ENCODE measurements around the gene RGS2.

RGS2 gene

DNA sequence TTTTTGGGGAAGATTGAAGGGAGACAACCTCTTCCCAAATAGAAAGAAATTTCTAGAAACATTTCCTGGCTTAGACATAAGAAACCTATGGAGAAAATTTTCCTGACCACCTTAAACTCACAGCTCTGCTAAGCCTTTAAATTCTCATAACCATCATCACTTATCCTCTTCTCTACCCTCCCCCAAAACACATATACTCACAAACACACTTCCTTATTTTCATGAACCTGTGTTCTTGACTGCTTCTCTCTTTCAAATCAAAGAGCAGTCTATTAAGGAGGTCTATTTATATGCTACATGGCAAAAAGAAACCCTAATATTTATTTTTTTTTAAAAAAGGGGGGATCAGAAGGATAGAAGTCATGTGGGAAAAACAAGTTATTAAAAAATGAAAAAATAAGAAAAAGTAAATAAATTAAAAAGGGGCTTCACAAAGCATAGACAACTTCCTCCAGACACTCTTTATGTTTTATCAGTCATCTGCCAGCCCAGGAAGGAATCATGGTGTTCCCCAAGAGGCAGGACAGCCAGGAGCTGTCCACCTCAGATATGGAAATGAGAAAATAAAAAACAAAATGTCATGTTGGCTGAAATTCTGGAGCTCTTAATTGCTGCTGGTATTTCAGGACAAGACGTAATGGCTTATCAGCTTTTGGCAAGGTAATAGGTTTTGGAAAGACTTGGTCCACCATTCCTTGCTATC is 12.8 kb upstream of the RGS2 start:
- no peak for DNase-seq (ENCODE audit: low read depth in 2 of 2)

DNA sequence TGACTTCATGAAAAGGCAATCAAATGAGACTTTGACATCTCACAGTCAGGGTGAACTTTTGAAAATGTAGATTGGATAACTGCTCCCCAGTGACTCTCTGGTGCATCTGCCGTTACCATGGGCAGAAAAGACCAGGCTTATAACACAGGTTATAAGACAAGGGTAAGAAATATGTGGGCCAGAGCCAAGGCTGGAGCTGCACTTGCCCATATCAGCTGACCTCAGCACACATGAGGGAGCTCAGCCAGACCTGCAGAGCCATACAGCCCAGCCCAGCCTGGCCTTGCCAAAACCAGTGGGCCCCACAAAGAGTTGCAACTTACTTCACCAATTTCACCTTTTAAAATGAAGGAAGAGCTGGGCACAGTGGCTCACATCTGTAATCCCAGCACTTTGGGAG is 11.7 kb upstream of the RGS2 start:
- DNase-seq (ENCODE audit: low read depth in 2 of 2): no peak

DNA sequence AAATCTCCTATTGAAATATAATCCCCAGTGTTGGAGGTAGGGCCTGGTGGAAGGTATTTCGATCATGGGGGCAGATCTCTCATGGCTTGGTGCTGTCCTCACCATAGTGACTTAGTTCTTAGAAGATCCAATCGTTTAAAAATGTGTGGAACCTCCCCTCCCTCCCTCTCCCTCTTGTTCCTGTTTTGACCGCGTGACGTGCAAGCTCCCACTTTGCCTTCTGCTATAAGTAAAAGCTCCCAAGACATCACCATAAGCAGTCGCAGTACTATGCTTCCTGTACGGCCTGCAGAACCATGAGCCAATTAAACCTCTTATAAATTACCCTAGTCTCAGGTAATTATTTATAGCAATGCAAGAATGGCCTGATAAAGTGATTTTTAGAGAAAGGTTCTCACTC is 10.9 kb upstream of the RGS2 start:
- DNase-seq (ENCODE audit: low read depth in 2 of 2): no peak

DNA sequence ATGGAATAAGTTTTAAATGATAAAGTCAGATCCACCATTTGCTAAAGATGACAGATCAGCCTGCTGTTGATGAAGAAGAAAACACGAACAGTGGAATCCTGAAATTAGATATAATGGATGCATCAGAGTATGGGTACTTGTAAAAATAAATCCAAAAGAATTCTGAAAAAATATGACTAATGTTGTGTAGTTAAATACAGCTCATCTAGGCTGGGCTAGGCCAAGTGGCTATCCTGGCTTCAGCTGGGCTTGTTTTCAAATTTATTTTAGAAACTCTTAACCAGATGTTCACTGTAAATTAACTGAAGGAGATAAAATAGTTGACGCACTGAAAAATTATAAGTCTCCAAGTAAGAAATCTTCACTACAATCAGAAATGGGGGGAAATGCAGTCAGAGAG is 7.4 kb upstream of the RGS2 start:
- no peak for DNase-seq (ENCODE audit: low read depth in 2 of 2)

DNA sequence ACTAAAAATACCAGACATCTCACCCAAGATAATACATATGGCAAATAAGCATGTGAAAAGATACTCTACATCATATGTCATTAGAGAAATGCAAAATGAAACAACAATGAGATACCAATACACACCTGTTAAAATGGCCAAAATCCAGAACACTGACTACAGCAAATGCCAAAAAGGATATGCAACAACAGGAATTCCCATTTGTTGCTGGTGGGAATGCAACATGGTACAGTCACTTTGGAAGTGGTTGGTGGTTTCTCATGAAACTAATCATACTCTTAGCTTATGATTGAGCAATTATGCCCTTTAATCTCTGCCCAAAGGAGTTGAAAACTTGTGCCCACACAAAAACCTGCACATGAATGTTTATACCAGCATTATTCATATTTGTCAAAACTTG is 6.4 kb upstream of the RGS2 start:
- no peak for DNase-seq (ENCODE audit: low read depth in 2 of 2)

DNA sequence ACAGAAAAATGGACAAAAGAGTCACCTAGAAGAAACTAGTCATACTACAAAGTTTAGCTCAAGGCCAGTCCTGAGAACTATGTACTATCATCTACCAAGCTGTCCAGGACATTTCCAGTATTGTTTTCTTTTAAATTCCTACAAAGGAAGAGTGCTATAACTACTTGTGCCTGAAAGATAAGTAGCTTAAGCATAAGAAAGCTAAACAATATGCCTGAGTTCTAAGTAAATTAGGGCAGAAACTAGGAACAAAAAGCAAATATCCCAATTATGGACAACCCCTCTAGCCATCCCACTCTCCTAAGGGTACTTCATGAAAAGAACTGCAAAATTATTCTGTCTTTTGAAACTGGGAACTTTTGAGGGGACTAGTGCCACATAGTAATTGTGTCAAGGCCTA is 5.3 kb upstream of the RGS2 start:
- DNase-seq (ENCODE audit: low read depth in 2 of 2): no peak

DNA sequence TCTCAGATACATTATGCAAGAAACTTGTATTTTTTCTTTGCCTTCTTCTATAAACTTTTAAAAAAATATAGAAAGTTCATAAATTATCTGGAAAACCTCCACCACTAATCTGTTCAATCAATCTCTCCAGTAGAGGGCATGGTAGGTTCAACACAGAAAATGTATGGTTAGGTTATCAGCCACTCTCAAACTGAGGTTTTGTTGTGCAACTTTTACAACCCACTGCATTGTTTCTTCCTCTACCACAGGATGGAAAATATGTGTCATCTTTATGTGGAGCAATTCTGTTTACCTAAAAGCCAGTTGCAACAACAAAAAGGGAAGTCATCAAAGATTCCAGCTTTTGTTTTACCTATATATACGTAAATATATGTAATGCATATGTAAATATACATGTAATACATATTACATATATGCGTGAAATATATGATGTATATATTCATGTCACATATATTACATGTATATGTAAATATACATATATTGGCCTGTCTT is 3.0 kb upstream of the RGS2 start:
- DNase-seq (ENCODE audit: low read depth in 2 of 2): peak; percentile 79

DNA sequence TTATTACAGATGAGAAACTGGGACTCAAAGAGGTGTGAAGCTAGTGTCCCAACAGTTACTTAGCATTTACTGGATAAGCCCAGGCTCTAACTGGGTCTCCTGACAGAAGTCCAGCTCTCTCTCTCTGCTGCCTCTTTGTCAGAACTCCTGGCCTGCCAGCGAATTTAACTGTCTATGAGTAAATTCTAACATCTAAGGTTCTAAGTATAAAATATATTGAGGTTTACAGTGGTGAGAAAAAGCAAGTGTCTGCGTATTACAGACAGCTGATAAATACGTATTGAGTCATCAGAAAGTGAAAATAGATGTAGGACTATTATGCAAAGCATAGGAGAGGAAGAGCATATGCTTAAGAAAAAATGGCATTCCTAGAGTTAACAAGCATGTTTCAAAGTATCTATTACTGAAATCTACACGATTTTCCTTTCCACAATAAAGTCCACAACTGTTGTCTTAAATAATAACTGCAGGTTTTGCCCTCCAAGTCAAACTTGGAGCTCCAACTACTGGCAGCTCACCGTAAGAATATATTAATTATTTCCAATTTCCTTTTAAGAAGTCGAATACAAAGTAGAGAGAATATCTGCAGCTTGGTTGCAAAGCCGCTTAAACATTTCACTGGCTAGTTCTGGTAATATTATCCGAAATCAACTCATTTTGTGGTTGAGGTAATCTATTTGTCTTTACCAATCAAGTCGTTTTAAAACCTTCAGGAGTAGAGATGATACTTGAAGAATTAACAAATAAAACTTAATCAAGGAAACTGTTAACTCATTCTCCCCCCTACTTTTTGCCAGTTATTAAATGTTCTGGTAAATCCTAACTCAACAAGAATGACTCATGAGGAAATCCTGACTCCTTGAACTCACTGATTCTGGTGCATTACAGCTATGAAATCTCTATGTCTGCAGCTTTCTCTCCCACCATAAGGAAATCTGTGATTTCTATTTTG is 1.4 kb upstream of the RGS2 start:
- no peak for DNase-seq (ENCODE audit: low read depth in 2 of 2)

DNA sequence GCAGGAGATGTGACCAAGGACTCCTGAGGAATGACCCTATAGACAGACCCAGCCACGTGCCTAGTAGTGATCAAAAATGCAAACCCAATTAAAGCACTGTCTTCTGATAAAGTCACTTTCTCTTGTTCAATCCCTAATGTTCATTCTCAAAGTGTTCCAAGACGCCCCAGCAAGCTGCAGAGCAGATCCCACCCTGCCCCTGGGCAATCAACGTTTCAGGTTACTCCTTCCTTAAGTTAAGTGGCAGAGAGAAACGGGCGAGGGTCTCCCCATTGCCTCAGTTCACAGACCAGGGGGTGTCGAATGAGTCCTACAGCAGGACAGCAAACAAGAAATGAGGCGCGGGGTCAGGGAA is 699 bp upstream of the RGS2 start:
- no peak for DNase-seq (ENCODE audit: low read depth in 2 of 2)

DNA sequence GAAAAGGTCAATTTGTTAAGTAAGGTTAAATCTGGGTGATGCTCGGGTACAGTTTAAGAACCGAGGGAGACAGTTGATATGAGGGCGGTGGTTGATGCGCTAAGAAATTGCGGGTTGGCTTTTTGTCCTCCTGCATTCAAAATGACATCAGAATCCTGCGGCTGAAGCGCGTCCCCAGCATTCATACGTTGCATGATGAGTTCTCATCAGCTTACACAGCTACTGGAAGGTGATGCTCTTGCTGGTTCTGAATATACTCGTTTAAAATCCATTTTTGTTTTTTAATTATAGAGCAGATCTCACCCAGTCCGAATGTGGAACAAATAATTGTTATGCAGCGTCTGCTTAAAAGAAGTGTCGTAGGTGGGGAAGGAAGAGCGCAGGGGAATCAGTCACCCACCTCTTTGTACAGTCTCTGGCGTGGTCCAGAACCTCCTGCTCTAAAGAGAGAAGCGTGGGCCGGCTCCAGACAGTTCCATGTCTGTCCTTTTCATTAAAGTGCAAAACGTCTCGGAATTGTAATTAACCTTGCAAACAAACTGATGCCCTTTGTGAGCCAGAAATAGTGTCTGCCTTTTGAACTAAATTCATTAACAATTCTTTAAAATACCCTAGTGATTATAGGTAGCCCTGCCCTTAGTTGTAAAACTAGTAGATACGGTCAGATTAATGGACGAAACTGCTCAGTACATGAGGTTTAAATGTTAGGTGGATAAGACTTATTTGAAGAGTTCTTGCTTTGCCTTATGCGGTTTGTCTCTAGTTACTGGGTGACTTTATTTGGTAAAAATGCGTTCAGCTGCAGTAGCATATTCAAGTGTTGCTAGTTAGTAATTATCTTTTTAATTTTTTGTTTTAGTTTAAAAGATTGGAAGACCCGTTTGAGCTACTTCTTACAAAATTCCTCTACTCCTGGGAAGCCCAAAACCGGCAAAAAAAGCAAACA is 741 bp downstream of the RGS2 start:
- no peak for DNase-seq (ENCODE audit: low read depth in 2 of 2)

DNA sequence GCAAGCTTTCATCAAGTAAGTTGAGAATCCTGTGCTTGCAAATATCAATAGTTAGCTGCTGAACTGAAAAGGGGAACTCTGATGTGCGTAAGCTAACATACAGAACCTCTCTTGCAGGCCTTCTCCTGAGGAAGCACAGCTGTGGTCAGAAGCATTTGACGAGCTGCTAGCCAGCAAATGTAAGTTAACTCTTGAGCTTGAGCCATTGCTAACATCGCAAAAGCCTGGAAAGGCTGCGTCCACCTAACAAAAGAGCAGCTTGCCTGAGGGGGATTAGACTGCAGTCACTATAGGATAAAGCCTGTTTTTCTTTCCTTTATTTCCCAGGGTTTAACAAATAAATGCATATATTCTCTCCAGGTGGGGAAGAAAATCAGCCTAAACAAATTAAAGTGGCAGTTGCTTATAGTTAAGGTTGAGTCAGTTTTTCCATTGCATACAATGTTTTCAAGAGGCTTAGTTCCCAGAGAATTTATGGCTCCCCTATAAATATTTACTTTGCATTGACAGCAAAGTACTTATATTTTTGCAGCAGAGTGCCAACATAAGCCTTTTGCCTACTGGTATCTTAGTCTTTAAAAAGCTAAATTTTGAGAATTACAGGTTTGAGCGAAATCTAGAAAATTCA is 1.5 kb downstream of the RGS2 start:
- DNase-seq (ENCODE audit: low read depth in 2 of 2): no peak

DNA sequence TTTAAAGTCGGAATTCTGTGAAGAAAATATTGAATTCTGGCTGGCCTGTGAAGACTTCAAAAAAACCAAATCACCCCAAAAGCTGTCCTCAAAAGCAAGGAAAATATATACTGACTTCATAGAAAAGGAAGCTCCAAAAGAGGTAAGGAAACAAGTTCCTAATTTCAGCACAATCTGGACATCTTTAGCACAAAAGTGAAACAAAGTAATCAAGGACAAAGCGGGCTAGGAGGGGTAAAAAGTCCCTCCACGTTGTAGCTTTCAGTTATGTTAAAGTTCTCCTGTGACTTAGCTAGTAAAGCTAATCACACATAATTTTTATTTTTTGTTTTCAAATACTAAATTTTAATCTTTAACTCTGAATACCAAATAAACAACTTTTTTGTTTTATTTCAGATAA is 2.2 kb downstream of the RGS2 start:
- no peak for DNase-seq (ENCODE audit: low read depth in 2 of 2)

DNA sequence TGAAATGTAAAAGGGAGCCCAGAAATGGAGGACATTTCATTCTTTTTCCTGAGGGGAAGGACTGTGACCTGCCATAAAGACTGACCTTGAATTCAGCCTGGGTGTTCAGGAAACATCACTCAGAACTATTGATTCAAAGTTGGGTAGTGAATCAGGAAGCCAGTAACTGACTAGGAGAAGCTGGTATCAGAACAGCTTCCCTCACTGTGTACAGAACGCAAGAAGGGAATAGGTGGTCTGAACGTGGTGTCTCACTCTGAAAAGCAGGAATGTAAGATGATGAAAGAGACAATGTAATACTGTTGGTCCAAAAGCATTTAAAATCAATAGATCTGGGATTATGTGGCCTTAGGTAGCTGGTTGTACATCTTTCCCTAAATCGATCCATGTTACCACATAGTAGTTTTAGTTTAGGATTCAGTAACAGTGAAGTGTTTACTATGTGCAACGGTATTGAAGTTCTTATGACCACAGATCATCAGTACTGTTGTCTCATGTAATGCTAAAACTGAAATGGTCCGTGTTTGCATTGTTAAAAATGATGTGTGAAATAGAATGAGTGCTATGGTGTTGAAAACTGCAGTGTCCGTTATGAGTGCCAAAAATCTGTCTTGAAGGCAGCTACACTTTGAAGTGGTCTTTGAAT is 2.9 kb downstream of the RGS2 start:
- no peak for DNase-seq (ENCODE audit: low read depth in 2 of 2)

DNA sequence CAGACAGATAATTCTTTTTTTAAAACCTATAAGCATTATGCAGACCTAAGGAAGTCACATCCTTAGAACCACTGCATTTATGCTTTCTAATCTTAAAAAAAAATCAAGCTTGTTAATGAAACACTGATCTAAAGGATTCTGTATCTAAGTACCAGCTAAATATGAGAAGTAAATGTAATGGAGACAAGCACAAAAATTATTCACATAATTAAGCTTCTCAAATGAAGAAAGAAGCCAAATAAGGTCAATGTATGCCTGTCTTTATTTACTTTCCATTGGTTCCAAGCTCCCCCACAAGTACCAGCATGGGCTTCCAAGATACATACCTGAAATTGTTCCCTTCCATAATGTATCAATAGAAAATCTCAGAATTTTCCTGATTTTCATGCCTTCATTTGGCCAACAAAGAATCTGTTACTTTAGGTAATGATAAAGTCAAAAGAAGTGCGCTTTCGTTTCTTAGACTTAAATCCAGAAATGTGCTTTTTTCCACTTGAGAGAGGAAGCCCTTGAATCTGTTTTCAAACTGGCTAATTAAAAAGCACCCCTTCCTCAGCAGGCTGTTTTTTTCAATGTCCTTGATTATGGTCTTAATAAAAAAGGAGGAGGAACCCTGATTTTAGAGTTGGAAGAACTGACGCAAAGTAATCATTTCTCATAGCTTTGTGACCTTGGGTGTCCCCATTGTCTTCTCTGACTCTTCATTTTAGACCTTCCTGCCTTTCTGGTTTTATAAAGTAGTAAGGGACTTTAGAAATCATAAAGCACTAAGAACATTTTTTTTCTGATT is 3.8 kb downstream of the RGS2 start:
- no peak for DNase-seq (ENCODE audit: low read depth in 2 of 2)

DNA sequence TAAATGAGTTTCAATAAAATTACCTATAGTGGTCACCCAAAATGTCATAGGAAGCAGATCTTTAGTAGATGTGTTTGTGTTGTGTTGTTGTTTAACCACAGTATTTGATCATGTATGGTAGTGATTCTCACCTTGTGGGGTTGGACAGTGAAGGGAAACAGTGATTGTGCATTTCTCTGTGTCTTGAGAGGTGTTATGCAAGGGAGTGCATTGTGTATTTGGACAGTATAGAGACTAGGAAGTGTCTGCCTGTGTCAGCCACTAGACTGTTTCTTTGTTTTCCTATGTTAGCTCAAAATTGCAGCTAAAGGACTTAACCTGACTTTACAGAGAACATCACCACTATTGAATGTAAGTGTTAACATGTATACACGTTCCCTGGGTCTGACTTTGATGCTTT is 6.0 kb downstream of the RGS2 start:
- no peak for DNase-seq (ENCODE audit: low read depth in 2 of 2)

DNA sequence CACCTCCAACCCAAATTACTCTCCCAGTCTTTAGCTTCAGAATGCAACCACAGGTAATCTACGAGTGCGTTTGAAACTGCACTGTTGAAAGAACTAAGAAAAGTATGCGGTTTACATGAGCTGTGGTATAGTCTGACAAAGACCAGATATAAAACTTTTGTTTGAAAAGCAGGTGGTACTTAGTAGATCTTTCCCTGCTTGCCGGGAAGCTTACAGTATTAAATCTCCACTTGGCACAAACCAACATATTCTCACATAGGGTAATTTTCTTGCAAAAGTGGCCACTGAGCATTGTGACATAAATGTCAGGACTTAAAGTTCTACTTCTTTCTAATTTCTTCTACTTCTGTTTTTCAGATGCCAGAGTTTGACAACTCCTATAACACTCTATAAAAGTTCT is 8.4 kb downstream of the RGS2 start:
- no peak for DNase-seq (ENCODE audit: low read depth in 2 of 2)

DNA sequence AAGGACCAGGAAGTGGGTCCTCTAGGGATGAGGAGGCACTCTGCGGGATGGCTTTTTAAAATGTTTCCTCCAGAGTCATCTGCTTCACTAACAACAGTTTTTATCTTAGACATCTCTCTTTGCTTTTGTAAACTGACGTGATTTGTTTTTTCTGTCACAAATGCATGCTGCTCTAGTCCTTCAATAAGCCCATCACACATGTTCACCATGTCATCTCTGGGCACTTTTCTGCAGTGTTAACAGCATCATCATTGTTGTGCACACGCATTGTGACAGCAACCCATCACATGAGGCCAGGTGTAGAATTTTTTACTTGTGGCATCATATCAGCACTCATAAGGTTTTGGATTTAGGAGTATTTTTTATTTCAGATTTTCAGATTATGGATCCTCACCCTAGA is 12.5 kb downstream of the RGS2 start:
- no peak for DNase-seq (ENCODE audit: low read depth in 2 of 2)

DNA sequence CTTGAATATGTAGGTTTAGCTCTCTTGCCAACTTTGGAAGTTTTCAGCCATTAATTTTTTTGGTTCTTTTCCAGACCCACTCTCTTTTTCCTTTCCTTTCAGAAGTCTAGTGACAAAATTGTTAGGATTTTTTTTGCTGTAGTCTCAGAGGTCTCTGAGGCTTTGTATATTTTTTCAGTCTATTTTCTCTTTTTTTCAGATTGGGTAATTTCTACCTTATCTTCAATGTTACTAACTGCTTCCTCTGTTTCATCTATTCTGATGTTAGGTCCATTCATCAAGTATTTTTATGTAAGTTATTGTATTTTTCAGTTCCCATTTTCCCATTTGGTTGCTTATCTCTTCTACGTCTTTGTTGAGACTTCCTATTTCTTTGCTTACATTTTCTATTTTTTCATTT is 15.7 kb downstream of the RGS2 start:
- no peak for DNase-seq (ENCODE audit: low read depth in 2 of 2)

DNA sequence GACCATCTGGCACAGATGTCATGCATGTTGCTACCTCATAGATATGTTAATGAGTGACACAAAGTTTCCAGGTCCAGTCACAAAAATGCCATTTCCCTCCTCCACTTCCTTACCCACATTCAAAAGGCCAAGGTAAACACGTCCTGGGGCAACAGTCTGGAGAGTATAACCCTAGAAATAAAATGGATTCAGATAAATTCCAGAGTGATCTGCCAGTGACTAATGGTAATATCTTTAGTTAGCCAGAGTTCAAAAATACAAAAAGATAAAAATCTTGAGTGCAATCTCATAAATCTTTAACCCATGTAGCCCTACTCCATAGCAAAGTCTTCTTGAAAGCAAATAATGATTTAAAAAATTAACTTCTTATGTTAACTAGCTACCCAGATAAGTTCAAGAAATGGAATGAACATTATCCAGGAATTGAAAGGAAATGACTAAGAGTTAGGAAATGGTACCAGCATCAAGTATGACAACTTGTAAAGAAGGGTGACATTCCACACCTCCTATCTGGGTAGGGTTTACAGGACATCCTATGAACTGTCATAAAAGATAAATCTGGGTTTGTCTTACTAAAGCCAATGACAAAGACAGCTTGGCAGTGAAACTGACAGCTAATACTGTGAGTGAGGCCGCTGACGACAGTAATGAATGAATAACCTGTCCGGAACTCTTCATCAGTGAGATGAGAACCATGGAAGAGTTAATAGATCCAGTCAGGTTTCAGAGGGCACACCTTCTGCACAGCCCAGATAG is 18.1 kb downstream of the RGS2 start:
- no peak for DNase-seq (ENCODE audit: low read depth in 2 of 2)

Measured in fibroblast of skin of left biceps (primary cell).